RWPE2 (cell line): ENCODE measurements around the gene WFDC5.
A peak's percentile ranks its signal among the peaks of the same experiment; 100 is the strongest.

Experiments
- ATAC-seq: fragments of 200-7000 bp; cut with Tn5 transposase; 3 replicates; pipeline ENCODE4 v1.9.1; 2021; ENCODE audit warnings: low read depth
- DNase-seq: peaks from one replicate; pipeline ENCODE4 v3.0.0-alpha.2; 2020; ENCODE audit warnings: low spot score
- H3K27ac ChIP-seq: fragments of 450-650 bp; 2 replicates; pipeline ENCODE4 v1.5.1; 2017; ENCODE audit warnings: mild to moderate bottlenecking; ENCODE audit not compliant: poor library complexity, severe bottlenecking
- H3K27me3 ChIP-seq: fragments of 250-450 bp; sonication (Bioruptor Pico); 2 replicates; pipeline ENCODE4 v1.5.1; 2021; ENCODE audit warnings: mild to moderate bottlenecking, moderate library complexity; ENCODE audit not compliant: insufficient read depth, poor library complexity, severe bottlenecking
- H3K36me3 ChIP-seq: fragments of 250-450 bp; sonication (Bioruptor Pico); 2 replicates; pipeline ENCODE4 v1.5.1; 2020; ENCODE audit warnings: low read depth, mild to moderate bottlenecking, moderate library complexity
- H3K4me1 ChIP-seq: fragments of 250-450 bp; sonication (Bioruptor Pico); 2 replicates; pipeline ENCODE4 v1.5.1; 2021; ENCODE audit warnings: mild to moderate bottlenecking, moderate library complexity; ENCODE audit not compliant: insufficient read depth, poor library complexity, severe bottlenecking
- H3K4me3 ChIP-seq: fragments of 250-450 bp; sonication (Bioruptor Pico); 2 replicates; pipeline ENCODE4 v1.5.1; 2021; ENCODE audit warnings: mild to moderate bottlenecking, moderate library complexity; ENCODE audit not compliant: severe bottlenecking
- H3K9me3 ChIP-seq: fragments of 250-450 bp; sonication (Bioruptor Pico); 2 replicates; pipeline ENCODE4 v1.5.1; 2021; ENCODE audit warnings: mild to moderate bottlenecking, moderate library complexity; ENCODE audit not compliant: severe bottlenecking
- CTCF ChIP-seq: fragments of 450-650 bp; IDR thresholded peaks from one replicate; pipeline ENCODE4 v1.5.1; 2017; ENCODE audit warnings: mild to moderate bottlenecking, moderate library complexity; ENCODE audit not compliant: poor library complexity, severe bottlenecking

Gene WFDC5

DNA sequence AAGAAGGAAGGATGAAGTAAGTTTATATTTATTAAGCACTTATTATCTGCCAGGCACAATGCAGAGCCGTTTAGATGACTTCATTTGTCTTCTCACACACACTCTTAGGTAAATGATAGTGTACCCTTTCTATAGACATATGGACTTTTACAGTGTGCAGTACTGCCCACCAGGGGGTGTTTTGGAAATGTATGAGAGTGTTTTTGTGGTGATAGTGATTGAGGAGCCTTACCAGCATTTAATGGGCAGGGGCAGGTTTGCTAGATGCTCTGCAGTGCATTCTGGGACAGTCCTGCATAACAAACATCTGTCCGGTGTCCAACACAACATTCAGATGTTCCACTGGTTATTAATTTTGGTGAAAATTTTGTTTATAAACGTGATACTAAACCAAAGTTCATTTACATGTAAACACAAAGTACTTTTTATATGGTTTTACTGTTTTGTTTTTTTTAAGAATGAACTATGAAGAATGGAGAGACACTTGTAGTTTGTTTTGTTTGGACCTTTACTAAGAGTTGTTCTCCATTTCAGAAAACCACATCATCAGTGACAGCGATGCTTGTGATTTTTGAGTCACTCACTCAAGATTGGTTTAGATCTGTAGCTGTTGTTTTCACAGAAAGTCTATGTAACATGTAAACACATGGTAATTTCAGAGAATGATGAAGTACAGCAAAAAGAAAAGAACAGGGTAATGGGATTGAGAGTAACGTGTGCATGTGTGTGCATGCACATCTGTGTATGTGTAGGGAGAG lies 33.9 kb downstream of the WFDC5 start:
- no peaks in the 10 kb centered on the region for H3K4me1 ChIP-seq
- peak; percentile 85 for TF ChIP-seq CTCF
- no peak overlapping the region for H3K4me3 ChIP-seq
- no peaks in the 10 kb centered on the region for H3K9me3 ChIP-seq
- peaks cover 64% of the 10 kb centered on the region for H3K36me3 ChIP-seq
- peak; percentile 64 for ATAC-seq
- no peaks in the 10 kb centered on the region for H3K27me3 ChIP-seq
- no peak for DNase-seq
- no peak overlapping the region for H3K27ac ChIP-seq

GRCh38 chr20:45077559-45077958 lies 37.4 kb downstream of the WFDC5 start:
- Histone ChIP-seq H3K27me3 (no peaks in the 10 kb centered on the region), H3K27ac (no peak overlapping the region), H3K4me3 (no peak overlapping the region), H3K4me1 (no peaks in the 10 kb centered on the region), H3K36me3 (peaks cover 77% of the 10 kb centered on the region), H3K9me3 (no peaks in the 10 kb centered on the region)
- TF ChIP-seq CTCF = no peak
- DNase-seq = no peak
- ATAC-seq = no peak

DNA sequence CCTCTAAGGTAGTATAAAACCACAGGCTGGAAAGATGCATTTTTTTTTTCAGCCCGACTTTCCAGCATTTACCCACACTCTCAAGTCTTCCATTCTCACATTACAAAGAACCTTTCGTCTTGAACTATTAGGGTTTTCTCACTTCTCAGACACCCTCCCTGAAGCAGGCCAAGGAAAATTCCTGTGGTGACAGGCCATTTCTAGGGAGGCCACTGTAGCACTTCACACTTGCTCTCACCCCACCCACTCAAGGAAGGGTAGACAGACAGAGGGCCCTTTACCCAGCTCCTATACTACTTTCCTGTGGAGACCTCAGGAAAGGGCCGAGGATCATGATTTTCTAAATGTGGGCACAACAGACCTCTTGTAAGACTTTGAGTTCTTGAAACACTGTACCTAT lies 41.8 kb downstream of the WFDC5 start:
- no peak for ATAC-seq
- Histone ChIP-seq H3K27me3 (no peaks in the 10 kb centered on the region), H3K27ac (no peak overlapping the region), H3K4me3 (no peak overlapping the region), H3K36me3 (peaks cover 51% of the 10 kb centered on the region), H3K4me1 (peaks cover 13% of the 10 kb centered on the region), H3K9me3 (no peaks in the 10 kb centered on the region)
- TF ChIP-seq CTCF = no peak
- DNase-seq = no peak

DNA sequence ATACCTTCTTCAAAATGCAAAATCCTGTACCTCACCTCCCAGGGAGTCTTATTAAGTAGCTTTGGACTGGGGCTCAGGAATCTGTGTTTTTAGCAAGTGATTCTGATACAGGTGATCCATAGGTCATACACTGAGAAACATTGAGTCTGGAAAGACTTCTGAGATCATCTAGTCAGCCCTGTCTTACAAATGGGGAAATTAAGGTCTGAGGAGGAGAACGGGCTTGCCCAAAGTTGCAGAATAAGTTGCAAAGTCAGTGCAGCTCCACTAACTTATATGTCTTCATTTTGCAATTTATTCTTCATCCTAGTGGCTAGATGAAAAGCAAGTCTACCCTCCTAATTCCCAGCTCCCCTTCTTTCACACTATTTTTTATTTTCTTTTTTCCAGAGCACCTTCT lies 42.9 kb downstream of the WFDC5 start:
- TF ChIP-seq CTCF = no peak
- ATAC-seq = no peak
- no peaks in the 10 kb centered on the region for H3K27me3 ChIP-seq
- DNase-seq = no peak
- H3K9me3 ChIP-seq = no peaks in the 10 kb centered on the region
- peak overlapping the region; percentile 61 for H3K27ac ChIP-seq
- H3K4me1 ChIP-seq = peaks cover 24% of the 10 kb centered on the region
- no peak overlapping the region for H3K4me3 ChIP-seq
- H3K36me3 ChIP-seq = peaks cover 42% of the 10 kb centered on the region

GRCh38 chr20:45070932-45071632 lies 43.9 kb downstream of the WFDC5 start:
- no peak for DNase-seq
- Histone ChIP-seq H3K27ac (peak overlapping the region; percentile 61), H3K36me3 (peaks cover 36% of the 10 kb centered on the region), H3K4me1 (peaks cover 34% of the 10 kb centered on the region), H3K27me3 (no peaks in the 10 kb centered on the region), H3K4me3 (no peak overlapping the region), H3K9me3 (no peaks in the 10 kb centered on the region)
- TF ChIP-seq CTCF = no peak
- ATAC-seq = peak; percentile 81
